Measurements from ENCODE around the gene NPIPB2. TPM values are rescaled to one million over a fixed set of nuclear protein-coding genes. Genes with fewer than 3 reads are reported as not detected.

The NPIPB2 gene
- total and polyA plus RNA-seq, 2 of the 13 experiments (the other 11 are each of a cell fraction or from before 2014, with no cell fraction given), result 1.8 to 4.1 TPM

GRCh38 chr16:11915114-11915643, 26.7 kb downstream of the NPIPB2 start (continued):
- no peak for TF ChIP-seq ZNF883 (CRISPR knock-in tag; IDR thresholded peaks at IDR 0.05; ENCODE audit: not compliant biosample characterization)
- TF ChIP-seq GATAD1 (CRISPR knock-in tag; IDR thresholded peaks at IDR 0.05), result no peak
- TF ChIP-seq ZNF512B (CRISPR knock-in tag; IDR thresholded peaks at IDR 0.05; ENCODE audit: borderline replicate concordance), result no peak
- TF ChIP-seq ARNT2 (CRISPR knock-in tag; IDR thresholded peaks at IDR 0.05; ENCODE audit: low read depth), result peak; percentile 56
- no peak for TF ChIP-seq ZNF790 (CRISPR knock-in tag; IDR thresholded peaks at IDR 0.05; ENCODE audit: borderline replicate concordance)
- TF ChIP-seq ZNF34 (CRISPR knock-in tag; IDR thresholded peaks at IDR 0.05; ENCODE audit: borderline replicate concordance), result no peak
- no peak for TF ChIP-seq HNF4G (IDR thresholded peaks at IDR 0.05; ENCODE audit: borderline replicate concordance, low read depth, low read length)
- TF ChIP-seq HNF4G (CRISPR knock-in tag; IDR thresholded peaks at IDR 0.05; ENCODE audit: borderline replicate concordance, low read depth), result no peak
- TF ChIP-seq CBX5 (CRISPR knock-in tag; IDR thresholded peaks at IDR 0.05; ENCODE audit: borderline replicate concordance), result no peak
- TF ChIP-seq ZNF563 (CRISPR knock-in tag; IDR thresholded peaks at IDR 0.05), result no peak
- no peak; the same call in 1 of the 2 replicates for TF ChIP-seq ZNF225 (CRISPR knock-in tag; IDR thresholded peaks at IDR 0.05)
- TF ChIP-seq MAZ (IDR thresholded peaks at IDR 0.05; ENCODE audit: borderline replicate concordance, low read depth, low read length), result no peak
- TF ChIP-seq MAZ (CRISPR knock-in tag; IDR thresholded peaks at IDR 0.05; ENCODE audit: low read depth), result no peak
- TF ChIP-seq, protein P1, sequence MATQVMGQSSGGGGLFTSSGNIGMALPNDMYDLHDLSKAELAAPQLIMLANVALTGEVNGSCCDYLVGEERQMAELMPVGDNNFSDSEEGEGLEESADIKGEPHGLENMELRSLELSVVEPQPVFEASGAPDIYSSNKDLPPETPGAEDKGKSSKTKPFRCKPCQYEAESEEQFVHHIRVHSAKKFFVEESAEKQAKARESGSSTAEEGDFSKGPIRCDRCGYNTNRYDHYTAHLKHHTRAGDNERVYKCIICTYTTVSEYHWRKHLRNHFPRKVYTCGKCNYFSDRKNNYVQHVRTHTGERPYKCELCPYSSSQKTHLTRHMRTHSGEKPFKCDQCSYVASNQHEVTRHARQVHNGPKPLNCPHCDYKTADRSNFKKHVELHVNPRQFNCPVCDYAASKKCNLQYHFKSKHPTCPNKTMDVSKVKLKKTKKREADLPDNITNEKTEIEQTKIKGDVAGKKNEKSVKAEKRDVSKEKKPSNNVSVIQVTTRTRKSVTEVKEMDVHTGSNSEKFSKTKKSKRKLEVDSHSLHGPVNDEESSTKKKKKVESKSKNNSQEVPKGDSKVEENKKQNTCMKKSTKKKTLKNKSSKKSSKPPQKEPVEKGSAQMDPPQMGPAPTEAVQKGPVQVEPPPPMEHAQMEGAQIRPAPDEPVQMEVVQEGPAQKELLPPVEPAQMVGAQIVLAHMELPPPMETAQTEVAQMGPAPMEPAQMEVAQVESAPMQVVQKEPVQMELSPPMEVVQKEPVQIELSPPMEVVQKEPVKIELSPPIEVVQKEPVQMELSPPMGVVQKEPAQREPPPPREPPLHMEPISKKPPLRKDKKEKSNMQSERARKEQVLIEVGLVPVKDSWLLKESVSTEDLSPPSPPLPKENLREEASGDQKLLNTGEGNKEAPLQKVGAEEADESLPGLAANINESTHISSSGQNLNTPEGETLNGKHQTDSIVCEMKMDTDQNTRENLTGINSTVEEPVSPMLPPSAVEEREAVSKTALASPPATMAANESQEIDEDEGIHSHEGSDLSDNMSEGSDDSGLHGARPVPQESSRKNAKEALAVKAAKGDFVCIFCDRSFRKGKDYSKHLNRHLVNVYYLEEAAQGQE (IDR thresholded peaks at IDR 0.05; ENCODE audit: borderline replicate concordance in 1 of 2, low read depth in 1 of 2, low read length in 2 of 2), result no peak
- no peak for TF ChIP-seq TGIF2 (CRISPR knock-in tag; IDR thresholded peaks at IDR 0.05)
- TF ChIP-seq, protein P2, sequence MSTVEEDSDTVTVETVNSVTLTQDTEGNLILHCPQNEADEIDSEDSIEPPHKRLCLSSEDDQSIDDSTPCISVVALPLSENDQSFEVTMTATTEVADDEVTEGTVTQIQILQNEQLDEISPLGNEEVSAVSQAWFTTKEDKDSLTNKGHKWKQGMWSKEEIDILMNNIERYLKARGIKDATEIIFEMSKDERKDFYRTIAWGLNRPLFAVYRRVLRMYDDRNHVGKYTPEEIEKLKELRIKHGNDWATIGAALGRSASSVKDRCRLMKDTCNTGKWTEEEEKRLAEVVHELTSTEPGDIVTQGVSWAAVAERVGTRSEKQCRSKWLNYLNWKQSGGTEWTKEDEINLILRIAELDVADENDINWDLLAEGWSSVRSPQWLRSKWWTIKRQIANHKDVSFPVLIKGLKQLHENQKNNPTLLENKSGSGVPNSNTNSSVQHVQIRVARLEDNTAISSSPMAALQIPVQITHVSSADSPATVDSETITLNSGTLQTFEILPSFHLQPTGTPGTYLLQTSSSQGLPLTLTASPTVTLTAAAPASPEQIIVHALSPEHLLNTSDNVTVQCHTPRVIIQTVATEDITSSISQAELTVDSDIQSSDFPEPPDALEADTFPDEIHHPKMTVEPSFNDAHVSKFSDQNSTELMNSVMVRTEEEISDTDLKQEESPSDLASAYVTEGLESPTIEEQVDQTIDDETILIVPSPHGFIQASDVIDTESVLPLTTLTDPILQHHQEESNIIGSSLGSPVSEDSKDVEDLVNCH (CRISPR knock-in tag; IDR thresholded peaks at IDR 0.05), result no peak; the same call in 1 of the 2 replicates
- no peak for TF ChIP-seq KLF13 (CRISPR knock-in tag; IDR thresholded peaks at IDR 0.05)
- no peak for TF ChIP-seq ZNF501 (CRISPR knock-in tag; IDR thresholded peaks at IDR 0.05)
- no peak for TF ChIP-seq AKAP8 (CRISPR knock-in tag; IDR thresholded peaks at IDR 0.05)
- TF ChIP-seq ZMAT5 (CRISPR knock-in tag; IDR thresholded peaks at IDR 0.05; ENCODE audit: borderline replicate concordance, low read depth), result 0 out of 2 replicates have a peak, but pooled peaks have one; percentile 62
- no peak for TF ChIP-seq CREB1 (IDR thresholded peaks at IDR 0.05)
- no peak for TF ChIP-seq CREB1 (CRISPR knock-in tag; IDR thresholded peaks at IDR 0.05)
